DMS79 treated with DMSO at 0.1 percent for 48 hours (cell line): ENCODE results near the gene CPNE5.
"Not testable (repeated sequence)": the region's sequence is repeated elsewhere in the genome, so short reads cannot be mapped to it uniquely, and the experiment has no call there.

Experiments used
- DNase-seq: peaks from one replicate; lab custom pipeline; 2025; lab: John Stamatoyannopoulos, UW

CPNE5 gene

GRCh38 chr6:36723992-36724391 lies 115.3 kb downstream of the CPNE5 start:
- DNase-seq = not testable (repeated sequence)

- no peak for DNase-seq
Observed at GRCh38 chr6:36722879-36723278, 116.4 kb downstream of the CPNE5 start.

DNA sequence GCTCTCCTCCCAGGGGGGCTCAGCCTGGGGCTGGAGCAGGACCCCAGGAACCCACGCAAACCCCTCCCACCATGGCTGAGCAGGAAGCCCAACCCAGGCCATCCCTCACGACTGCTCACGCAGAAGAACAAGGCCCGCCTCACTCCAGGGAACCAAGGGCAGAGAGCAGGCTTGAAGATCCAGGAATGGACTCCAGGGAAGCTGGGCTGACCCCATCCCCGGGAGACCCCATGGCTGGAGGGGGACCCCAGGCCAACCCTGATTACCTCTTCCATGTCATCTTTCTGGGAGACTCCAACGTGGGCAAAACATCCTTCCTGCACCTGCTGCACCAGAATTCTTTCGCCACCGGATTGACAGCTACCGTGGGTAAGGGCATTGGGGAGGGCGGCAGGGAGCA lies 116.9 kb downstream of the CPNE5 start:
- no peak for DNase-seq

DNA sequence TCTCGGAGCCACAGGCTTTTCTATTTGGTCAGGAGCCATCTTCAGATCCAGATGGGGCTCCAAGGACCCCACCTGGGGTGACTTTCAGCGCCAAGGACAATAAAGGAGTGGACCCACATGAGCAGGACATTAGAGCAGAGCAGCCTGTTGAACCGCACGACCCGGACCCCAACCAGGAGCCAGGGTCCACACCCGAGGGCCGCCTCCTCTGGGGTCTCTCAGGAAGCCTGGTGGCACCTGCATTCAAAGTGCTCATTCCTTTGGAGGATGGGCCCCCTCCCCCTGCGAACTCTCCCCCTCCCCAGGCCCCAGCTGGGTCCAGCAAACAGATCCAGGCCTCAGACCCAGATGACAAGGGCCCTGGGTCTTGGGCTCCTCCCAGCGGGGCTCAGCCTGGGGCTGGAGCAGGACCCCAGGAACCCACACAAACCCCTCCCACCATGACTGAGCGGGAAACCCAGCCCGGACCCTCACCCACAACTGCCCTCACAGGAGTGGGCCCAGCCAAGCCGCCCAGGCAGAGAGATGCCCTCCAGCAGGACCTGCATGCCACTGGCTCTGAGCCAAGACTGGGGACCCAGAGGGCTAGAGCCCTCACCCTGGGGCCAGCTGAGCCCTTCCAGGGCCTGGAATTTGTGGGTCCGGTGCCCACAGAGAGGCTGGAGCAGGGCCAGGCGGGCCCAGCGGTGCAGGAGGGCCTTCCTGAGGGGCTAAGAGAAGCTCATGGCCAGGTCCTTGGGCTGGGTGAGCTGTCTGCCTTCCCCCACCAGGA lies 117.7 kb downstream of the CPNE5 start:
- peak; percentile 70 for DNase-seq

- peak; percentile 16 for DNase-seq
Observed at GRCh38 chr6:36720251-36721141, 118.7 kb downstream of the CPNE5 start.

- DNase-seq = no peak
Observed at GRCh38 chr6:36719126-36719525, 120.1 kb downstream of the CPNE5 start.

- no peak for DNase-seq
Observed at GRCh38 chr6:36718560-36718959, 120.7 kb downstream of the CPNE5 start.

DNA sequence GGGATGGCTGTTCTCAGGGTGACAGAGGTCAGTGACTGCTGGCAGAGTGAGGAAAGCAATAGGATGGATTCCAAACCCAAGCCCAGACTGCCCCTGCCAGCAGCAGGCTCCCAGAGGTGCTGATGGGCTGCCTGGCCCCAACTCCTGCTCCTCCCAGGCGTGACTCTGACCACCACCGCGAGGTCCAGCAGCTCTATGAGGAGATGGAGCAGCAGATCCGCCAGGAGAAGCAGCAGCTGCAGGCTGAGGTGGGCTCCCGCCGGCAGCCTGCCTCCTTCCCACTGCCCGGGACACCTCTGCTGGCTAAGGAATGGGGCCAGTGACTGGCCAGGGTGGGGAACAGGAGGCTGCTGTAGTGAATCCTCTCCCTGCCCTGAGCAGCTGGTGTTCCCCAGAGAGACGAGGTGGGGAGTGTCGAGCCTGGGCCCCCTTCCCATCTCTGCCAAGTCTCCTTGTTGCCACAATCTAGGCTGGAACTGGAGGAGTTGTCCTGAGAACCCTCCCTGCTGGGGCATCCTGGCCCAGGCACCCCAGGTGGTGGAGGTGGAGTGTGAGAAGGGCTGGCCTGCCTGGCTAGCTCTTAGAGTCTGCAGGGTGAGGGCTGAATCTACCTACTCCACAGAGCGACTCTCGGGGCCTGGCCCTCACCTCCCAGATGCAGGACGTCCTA lies 121.2 kb downstream of the CPNE5 start:
- no peak for DNase-seq

- DNase-seq = no peak
Observed at GRCh38 chr6:36717231-36717825, 121.9 kb downstream of the CPNE5 start.

DNA sequence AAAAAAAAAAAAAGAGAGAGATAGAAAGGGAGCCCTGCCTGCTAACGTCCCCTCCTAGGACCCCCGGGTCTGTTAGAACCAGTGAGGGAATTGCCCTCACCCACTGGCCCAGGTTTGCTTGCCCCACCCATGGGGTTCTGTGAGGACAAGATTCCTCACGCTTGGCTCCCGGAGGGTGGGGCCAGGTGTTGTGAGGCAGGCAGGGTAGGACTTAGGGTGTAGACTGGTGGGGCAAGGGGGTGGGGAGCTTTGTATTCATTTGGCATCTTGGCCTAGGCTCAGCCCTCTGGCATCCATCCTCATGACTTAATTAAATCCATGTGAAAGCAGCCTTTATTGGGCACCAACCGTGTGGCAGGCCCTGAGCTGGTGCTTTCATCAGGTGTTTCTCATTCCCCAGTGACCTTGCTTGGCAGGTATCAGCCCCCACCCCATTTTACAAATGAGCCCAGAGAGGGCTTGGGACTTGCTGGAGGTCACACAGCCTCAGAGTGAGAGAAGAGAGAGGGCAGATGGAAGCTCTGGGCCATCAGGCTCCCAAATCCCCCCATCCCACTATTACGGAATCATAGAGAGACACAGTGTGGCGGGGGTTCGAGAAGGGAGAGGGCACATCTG lies 122.7 kb downstream of the CPNE5 start:
- DNase-seq = no peak

GRCh38 chr6:36715469-36715868 lies 123.8 kb downstream of the CPNE5 start:
- no peak for DNase-seq

- DNase-seq = no peak
Observed at GRCh38 chr6:36714511-36714910, 124.7 kb downstream of the CPNE5 start.

DNA sequence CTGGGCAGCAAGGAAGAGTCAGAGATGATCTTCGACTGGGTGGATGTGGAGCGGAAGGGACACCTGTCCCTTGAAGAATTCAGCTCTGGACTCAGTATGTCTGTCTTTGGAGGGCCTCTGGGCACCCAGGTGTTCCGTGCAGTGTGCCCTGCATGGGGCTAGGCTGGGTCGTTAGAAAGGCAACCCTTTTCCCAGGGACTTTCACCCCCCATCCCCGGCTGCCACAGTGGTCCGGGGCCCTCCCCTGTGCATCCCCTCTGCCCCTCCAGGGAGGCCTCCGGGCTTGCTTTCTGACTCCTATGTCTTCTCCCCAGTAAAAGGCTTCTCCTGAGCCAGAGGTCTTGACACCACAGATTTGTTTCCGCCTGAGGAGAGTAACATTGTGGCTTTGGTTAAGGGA lies 125.4 kb downstream of the CPNE5 start:
- no peak for DNase-seq

DNA sequence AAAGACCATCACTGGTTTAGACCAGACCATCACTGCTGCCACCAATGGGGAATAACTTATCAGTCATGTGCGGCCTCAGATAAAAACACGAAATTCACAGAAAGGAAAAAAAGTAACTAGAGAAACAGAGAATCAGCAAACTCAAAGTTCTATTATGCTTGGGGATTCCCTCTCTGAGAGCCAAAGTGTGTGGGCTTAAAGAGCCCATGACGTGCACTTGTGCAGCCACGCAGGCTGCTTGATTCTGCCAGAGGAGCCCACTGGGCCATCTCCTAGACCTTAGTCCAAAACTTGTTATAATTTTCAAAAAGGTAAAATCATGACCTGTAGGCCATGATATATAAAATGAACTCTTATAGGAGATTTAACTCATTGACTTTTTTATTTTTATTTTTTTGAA lies 126.4 kb downstream of the CPNE5 start:
- no peak for DNase-seq

DNA sequence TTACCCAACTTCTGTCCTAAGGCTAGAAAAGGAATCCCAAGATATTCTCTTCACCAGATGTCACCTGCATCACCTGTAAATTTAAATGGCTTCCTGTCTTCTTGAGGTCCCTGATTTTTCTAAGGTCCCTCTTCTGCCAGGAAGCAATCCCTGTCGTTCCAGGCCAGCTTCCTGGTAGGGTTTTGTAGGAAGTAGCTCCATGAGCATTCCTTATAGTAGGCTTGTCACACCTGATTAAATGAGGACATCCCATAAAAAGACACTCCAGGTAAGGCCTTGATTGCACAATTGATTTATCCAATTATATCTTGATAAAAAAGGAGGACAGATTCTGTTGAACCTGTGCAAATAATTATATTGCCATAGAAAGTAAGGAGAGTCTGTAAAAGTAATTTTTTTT lies 132.9 kb downstream of the CPNE5 start:
- DNase-seq = no peak

DNA sequence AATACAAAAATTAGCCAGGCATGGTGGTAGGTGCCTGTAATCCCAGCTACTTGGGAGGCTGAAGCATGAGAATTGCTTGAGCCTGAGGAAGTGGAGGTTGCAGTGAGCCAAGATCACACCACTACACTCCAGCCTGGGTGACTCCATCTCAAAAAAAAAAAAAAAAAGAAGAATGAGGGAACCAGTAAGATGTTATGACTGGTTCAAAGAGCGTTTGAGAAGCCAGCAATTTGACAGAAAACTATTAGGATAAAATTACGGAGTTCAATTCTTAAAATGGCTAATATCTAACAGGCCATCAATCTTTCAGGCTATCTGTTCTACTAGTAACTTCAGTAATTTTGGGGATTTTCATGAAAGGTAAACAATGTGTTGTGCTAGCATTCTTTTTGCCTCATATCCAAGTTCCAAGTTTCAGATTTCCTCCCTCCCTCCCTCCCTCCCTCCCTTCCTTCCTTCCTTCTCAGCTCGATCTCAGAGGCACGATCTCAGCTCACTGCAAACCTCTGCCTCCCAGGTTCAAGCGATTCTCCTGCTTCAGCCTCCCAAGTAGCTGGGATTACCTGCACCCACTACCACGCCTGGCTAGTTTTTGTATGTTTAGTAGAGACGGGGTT lies 134.2 kb downstream of the CPNE5 start:
- DNase-seq = not testable (repeated sequence)

GRCh38 chr6:36703982-36704381 lies 135.3 kb downstream of the CPNE5 start:
- no peak for DNase-seq

GRCh38 chr6:36703081-36703606 lies 136.1 kb downstream of the CPNE5 start:
- DNase-seq = no peak

DNA sequence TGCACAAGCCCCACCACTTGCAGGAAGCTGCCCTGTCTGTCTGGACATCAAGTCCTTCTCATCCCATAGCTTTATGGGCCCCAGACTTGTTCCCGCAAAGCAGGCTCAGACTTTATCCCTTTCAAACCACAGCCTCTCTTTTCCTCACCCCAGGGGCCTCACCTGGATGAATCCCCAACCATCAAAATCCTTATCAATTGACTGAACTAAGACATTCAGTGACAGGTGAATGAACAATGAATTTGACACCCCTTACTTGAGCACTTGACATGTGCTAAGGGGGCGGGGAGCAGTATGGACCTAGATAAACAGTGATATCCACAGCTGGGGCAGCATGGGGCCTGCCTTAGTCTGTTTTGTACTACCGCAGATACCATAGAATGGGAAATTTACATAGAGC lies 136.6 kb downstream of the CPNE5 start:
- no peak for DNase-seq

GRCh38 chr6:36701401-36701991 lies 137.7 kb downstream of the CPNE5 start:
- no peak for DNase-seq

GRCh38 chr6:36700831-36701230 lies 138.4 kb downstream of the CPNE5 start:
- DNase-seq = no peak
